Kidney tubule cell (primary cell): Measurements from ENCODE around the gene JADE3.

Source experiments
- DNase-seq: peaks from one replicate; pipeline ENCODE4 v3.0.0-alpha.2; 2018; ENCODE audit warnings: low spot score

The JADE3 gene

DNA sequence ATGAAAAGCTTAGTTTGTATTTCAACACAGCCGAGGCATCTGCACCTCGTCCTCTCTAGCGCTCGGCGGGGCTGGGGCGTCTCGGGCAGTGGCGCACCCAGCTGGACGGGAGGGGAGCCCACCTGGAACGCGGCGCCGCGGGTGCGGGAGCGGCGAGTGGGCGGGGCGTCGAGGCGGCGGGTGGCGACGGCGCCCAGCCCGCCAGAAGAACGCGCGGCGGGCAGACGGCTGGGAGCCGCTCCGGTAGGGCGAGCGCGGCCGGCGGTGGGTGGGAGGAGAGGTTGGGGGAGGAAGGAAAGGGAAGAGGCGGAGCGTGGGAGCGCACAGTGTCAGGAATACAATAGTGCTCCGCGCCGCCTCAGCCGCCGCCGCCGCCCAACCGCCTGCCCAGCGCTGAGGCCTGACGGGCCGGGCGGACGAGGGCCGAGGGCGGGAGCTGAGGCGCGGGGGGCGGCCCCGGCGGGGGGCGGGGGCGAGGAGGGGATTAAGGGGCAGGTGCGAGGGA, at the start of gene JADE3:
Gene JADE3 (plus strand): TSS at position 324 of the 505 bp plus-strand sequence. CDS start 72,474 bp downstream, outside the sequence.
- DNase-seq = peak; percentile 77

DNA sequence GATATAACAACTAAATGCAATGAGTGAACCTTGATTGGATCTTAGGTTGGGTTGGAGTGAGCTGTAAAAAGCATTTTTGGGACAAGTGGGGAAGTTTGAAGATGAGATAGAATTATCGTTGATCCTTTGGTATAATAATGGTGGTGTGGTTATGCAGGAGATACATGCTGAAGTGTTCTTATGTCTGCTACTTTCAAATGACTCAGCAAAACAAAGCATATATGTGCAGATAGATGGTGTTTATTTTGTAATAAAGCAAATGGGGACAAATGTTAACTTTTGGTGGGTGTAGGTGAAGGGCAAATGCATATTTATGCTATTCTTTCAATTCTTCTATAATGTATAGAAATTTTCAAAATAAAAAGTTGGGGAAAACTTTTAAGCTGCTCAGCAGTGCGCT, 49.1 kb upstream of the JADE3 start:
- DNase-seq = no peak

DNA sequence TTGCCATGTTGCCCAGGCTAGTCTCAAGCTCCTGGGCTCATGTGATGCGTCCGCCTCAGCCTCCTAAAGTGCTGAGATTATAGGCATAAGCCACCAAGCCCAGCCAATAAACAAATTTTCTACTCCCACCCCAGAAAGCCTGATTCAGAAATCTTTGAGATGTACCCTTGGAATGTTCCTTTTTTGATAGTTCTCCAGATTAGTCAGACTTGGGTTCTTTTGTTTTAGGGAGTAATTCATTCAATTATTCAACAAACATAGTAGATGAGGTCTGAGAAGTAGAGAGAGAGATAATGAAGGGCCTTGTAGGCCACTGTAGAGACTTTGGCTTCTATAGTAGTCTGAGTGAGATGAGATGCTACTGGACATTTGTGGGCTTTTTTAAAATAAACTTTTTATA, 47.6 kb upstream of the JADE3 start:
- DNase-seq = no peak

DNA sequence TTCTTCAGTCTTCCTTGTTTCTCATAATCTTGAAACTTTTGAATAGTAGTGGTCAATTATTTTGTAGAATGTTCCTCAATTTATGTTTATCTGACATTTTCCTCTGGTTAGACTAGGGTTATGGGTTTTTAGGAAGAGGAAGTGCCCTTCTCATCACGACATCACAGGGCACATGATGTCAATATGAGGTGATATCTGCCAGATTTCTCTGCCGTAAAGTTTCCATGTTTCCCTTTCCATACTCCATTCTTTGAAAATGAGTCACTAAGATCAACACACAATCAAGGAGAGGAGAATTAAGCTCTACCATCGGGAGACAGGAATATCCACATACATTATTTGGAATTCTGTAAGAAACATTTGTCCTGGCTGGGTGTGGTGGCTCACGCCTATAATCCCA, 46.9 kb upstream of the JADE3 start:
- peak; percentile 28 for DNase-seq

DNA sequence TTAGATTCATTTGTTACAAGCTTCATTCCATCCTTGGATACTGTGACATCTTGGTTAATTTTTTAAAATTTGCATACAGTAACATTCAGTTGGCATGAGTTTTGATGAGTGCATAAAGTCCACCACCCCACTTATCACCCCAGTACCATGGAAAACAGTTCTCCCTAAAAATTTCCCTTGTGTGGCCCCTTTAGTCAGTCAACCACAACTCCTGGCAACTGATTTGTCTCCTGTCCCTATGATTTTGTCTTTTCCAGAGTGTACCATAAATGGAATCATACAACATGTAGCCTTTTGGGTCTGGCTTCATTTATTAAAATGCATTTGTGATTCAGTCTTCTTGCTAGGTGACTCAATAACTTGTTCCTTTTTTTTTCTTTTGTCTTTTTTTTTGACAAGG, 45.5 kb upstream of the JADE3 start:
- no peak for DNase-seq

DNA sequence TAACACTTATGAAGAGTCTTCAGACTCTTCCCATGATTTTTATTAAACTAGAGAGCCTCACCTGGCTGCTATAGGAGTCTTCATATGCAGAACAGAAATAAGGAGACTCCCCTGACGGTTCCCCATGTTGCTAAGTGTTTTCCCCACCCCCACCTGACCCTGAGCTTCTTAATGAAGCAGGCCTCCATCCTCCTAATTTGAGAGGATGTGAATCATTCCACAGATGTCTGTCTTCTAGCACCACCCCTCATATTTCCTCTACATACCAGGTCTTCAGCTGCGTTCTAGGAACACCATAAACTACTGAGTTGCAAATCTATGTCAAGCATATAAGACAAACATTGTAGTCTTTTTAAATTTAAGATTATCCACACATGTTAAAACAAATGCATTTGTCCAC, 38.5 kb upstream of the JADE3 start:
- no peak for DNase-seq

DNA sequence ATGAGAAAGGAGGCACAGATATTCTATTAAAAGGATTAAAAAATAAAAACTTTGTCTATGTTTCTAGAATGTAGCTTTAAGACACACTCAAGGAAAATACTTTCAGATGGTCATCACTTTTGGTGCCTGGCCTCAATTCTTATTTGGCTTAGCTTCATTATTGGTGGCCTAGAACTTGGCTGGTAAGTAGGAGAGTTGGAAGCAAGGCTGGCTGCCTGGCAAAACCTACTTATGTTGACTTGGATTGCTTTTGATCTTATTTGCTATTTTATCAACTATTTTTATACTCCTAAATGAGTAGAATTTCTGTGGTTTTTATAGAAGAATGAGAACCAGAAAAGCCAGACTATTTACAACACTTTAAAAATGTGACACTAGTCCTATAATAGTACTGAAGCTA, 35.3 kb upstream of the JADE3 start:
- no peak for DNase-seq

DNA sequence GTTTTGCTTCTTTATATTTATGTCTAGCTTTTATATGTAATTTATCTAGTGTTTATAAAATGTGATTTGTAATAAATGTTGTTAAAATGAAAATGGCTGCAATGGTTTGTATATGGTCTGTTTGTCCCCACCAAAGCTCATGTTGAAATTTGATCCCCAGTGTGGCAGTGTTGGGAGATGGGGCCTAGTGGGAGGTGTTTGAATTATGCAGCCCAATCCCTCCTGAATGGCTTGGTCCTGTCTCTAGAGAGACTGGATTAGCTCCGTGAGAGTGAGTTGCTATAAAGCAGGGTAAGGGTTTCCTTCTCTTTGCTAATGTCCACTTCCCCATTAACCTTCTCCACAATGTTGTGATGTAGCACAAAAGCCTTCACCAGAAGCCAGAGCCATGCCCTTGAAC, 30.0 kb upstream of the JADE3 start:
- DNase-seq = no peak

DNA sequence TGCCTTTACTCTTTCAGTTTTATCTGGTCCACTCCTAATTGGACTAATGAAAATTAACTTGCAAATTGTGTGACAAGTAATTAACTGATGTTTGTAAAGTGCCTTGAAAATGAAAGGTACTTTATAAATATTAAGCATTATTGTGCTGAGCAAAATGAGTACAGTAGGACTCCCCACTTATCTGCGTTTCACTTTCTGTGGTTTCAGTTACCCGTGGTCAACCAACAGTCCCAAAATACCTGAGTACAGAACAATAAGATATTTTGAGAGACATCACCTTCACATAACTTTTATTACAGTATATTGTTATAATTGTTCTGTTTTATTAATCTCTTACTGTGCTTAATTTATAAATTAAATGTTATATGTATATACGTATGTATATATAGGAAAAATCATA, 27.4 kb upstream of the JADE3 start:
- no peak for DNase-seq

DNA sequence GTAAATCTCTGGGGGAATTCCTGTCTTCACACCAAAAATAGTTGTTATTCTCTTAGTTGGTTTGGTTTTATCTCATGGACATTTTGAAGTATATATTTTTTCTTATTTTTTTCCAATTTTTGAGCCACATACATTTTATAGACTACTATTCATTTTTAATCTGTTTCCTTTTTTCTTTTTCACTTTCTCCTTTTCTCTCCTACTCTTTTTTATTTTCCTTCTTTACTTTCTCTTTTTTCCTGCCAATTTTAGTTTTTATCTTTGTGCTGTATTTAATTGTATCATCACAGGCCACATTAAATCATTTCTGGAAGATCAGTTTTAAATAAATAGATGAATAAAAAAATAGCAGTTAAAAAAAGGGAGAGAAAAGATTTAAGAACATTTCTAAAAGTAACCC, 14.0 kb upstream of the JADE3 start:
- no peak for DNase-seq

DNA sequence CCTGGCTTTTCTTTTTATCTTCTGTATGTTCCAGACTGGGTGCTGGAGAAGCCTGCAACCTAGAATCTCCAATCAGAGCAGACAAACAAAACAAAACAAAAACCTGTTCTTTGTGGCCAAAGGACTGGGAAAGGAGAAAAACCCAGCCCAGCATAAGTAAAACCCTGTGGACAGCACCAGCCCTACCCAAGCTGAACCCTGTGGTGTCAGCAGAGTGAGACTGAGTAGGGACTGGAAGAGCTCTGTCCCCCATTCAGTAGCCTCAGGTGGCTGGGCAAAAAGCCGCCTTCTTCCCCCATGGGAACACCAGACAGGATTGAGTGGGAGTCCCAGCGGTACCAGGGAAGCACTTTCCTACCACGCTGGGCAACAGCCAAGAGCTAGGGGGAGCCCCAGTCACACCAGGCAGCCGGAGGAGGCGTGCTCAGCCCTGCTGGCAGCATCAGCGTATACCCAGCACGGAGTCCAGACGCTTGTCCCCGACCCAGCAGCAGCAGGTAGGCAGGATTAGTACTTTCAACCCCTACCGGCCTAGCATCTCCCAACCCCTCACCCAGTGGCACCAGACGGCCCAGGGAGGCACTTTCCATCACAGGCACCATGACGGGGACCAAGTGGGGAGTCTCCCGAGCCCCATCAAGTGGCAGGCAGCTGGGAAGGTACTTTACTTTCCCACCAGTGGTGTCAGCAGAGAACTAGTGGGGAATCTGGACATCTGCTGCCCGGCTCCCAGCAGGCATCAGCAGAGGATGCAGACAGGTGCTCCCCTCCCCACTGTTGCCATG, 8.6 kb upstream of the JADE3 start:
- DNase-seq = peak; percentile 76

DNA sequence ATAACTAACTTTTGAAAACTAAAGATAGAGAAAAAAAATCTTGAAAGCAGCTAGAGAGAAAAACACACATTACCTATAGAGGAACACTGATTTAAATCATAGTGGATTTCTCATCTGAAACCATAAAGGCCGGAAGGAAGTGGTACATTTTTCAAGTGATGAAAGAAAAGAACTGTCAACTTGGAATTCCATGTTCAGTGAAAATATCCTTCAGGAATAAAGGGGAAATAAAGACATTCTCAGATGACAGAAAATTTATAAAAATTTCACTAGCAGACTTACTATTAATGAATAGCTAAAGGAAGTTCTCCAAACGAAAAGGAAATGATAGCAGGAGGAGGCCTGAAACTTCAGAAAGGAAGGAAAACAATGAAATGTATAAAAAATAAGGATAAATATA, 7.6 kb upstream of the JADE3 start:
- DNase-seq = no peak

DNA sequence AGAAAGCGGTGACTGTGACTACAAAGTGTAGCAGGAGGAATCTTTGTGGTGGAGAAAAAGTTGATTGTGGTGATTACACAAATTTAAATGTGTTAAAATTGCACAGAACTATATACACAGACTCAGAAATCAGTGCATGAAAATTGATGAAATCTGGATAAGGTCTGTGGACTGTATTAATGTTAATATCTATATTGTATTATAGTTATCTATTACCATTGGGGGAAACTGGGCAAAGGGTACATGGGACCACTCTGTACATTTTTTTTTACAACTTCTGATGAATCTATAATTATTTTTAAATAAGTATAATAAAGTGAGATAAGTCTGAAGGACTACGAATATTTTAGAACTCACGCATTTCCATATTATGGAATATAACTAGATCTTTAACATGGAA, 1.8 kb upstream of the JADE3 start:
- no peak for DNase-seq

DNA sequence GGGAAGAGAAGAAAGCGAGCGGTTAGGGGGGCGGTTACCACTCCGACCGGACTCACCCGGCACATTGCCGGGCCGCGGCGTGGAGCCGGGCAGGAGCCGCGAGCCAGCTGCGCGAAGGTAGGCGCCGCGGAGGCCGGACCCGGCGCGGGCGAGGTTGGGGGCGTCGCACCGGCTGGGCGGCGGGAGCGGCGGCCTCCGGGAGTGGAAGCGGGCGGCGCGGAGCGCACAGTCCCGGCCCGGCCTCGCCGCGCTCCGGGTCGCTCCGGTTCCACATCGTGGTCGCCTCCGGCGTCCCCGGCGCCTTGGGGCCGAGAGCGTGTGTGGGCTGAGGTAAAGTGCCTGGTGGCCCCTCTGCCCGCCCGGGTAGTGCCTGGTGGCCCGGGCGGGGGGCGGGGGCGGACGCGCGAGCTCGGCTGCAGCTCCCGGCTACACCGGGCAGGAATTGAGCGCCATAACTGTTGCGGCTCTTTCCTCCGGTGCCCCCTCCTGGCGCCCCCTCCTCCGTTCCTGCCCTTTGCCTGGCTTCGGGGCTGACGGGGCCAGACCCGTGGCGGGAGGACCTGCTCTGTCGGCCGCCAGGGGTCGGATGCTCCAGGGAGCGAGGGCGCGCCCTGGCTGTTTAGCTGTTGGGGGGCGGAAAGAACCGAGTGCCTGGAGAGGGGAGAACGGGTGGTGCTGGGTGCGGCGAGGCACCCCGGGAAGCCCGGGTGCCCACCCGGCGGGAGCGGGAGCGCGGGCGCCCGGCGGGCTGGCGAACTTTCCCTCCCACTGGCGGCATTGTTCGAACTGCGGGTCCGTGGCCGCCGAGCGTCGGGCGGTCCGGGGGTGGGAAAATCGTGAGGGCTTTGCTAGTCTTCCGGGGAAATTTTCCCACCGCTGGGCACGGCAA, 626 bp downstream of the JADE3 start:
- peak; percentile 51 for DNase-seq

DNA sequence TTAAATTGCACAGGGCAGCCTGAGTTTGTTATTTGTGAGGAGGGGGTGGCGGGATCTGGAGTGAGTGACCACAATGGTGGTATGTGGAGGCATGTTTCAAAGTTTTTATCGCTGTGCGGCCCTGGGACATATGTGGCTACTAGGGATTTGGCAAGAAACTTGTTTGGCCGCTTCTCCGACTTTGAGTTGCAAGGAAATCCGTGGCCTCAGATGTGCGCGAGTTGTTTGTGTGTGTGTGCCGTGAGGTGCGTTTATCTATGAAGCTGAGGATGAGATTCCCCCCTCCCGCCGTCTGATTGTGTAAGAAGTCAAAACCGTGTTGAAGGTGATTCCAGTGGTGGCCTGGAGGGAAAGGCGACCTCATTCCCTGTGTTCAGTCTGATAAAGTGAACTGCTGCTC, 1.4 kb downstream of the JADE3 start:
- peak; percentile 13 for DNase-seq

DNA sequence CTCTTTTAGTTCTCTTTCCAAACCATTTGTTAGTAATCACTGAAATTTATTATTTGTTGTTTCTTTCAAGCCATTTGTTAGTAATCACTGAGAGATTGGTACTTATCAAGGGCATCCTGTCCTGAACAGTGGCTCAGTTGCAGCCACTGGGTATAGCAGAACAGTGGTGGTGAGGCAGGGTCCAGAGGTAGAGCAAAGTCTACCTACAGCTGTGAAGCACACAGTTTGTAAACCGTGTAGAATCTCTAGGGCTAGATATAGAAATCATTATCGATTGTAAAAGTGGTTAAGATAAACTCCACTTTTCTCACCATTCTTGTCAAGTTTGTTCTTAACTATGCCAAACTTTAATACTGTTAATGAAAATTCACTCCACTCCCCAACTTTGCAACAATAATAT, 4.1 kb downstream of the JADE3 start:
- no peak for DNase-seq

DNA sequence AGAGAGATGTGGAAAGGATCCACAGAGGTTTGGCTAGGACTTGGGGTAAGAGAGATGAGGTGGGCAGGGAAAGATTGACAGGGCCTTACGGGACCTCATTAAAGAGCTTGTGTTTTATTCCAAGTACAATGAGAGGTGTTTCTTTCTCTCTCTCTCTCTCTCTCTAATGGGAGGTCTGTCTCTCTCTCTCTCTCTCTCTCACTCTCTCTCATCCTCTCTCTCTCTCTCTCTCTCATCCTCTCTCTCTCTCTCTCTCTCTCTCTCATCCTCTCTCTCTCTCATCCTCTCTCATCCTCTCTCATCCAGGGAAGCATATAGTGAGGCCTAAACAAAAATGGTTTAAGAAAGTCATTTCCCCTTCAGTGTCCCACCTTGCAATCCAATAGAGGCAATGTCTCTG, 5.4 kb downstream of the JADE3 start:
- DNase-seq = no peak

DNA sequence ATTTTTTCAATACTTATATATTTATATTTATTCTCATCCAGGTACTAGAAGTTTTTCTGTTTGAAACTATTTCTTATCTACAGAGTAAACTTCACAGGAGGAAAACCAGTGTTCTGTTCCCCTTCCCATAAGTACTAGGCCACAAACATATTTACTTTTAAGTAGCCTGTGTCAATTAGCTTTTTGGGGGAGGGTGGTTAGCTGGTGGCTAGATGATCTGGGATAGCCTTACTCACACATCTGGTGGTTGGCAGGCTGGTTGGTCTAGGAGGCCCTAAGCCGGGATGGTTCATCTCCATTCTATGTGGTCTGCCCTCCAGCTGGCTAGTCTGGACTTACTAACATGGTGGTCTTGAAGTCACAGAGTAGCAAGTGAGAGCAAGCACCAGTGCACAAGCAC, 6.2 kb downstream of the JADE3 start:
- DNase-seq = no peak

DNA sequence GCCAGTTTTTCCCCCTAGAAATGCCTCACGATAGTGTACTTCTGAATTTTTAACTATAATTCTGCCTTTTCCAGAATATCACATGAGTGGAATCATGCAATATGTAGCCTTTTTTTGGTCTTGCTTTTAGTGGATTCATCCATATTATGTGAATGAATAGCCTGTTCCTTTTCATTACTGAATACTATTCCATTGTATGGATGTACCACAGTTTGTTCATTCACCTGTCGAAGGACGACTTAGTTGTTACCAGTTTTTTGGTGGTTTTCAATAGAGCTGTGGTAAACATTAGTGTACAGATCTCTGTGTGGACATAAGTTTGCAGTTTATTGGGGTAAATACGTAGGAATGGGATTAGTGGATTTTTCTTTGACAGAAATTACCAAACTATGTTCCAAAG, 8.0 kb downstream of the JADE3 start:
- no peak for DNase-seq

DNA sequence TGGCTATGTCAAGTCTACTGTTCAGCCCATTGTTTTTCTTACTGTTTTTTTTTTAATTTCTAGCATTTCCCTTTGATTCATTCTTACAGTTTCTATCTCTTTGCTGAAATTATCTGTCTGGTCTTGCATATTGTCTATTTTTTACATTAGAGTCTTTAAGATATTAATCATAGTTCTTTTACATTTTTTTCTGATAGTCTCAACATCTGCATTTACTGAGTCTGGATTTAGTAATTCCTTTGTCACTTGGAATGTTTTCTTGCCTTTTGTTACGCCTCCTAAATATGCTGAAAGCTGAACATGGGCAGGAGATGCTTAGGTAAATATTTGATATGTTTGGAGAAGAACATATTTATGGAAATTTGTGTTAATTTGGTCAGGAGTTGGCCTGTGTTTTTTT, 10.4 kb downstream of the JADE3 start:
- DNase-seq = no peak

DNA sequence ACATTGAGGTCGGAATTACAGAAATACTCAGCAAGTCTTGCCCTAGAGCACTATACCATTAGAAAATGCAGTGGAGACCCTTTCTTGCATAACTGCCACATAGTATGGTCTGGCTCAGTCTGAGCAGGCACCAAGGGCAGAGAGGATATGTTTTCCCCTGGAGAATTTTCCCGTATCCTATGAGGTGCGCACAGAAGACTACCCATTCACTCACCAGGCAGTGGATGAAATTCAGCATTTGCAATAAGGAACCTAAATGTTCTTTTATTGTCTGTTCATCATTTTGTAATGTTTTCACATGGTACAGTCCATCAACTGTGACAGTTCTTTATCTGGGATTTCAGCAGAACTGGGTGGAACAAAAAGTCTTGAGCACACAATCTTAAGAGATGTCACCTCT, 15.5 kb downstream of the JADE3 start:
- DNase-seq = no peak

DNA sequence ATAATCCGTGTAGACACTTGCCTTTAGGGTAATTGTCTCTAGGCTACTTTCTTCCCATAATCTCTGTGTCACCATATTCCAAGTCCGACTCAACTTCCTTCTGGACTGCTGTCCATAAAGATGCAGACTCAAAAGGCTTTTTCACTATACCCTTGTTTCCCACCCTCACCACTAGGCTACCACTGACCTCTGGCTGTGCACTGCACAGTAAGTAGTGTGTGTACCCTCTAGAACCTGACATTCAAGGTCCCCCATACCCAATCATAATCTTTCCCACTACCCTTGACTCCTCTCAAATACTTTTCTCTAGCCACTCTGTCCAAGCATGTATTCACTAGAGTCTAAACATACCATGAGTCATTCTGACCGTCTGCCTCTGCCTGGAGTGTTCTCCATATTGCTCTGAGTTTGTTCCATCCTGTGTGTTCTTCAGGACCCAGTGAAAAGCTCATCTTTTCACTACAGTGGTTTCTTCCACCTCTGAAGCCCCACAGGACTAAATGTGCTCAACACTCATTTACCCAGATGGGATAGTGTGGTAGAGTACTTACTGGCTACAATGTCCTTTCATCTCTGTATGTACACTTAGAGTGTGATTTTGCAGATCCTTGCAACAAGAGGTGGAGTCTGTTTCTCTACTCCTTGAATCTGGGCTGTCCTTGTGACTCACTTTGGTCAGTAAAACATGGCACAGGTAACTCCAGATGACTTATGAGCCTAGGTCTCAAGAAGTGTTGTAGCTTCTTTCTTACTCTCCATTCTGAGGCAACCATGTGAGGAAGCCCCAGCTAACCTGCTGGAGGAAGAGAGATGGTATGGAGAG, 17.4 kb downstream of the JADE3 start:
- peak; percentile 55 for DNase-seq
